ENCODE results near the gene ADORA1. TPM values are rescaled to one million over a fixed set of nuclear protein-coding genes. Genes with fewer than 3 reads are reported as not detected.

The ADORA1 gene
- total RNA-seq, 4 donors from 2014 or later = 1.4 to 4.3 (median 2.6) TPM

GRCh38 chr1:203159844-203160243, 32.3 kb downstream of the ADORA1 start:
- no peak for TF ChIP-seq CTCF (IDR thresholded peaks at IDR 0.05)
- DNase-seq (ENCODE audit: low spot score) (no peak), ATAC-seq (ENCODE audit: low FRiP score) (no peak)

GRCh38 chr1:203161175-203161574, 33.6 kb downstream of the ADORA1 start:
- no peak for DNase-seq (ENCODE audit: low spot score)
- ATAC-seq (ENCODE audit: low FRiP score) = no peak
- TF ChIP-seq CTCF (IDR thresholded peaks at IDR 0.05) = no peak

GRCh38 chr1:203161703-203162102, 34.2 kb downstream of the ADORA1 start:
- TF ChIP-seq CTCF (IDR thresholded peaks at IDR 0.05) = no peak
- DNase-seq (ENCODE audit: low spot score) (no peak), ATAC-seq (ENCODE audit: low FRiP score) (no peak)

GRCh38 chr1:203162403-203162802, 34.9 kb downstream of the ADORA1 start:
- DNase-seq (ENCODE audit: low spot score) (no peak), ATAC-seq (ENCODE audit: low FRiP score) (no peak)
- TF ChIP-seq CTCF (IDR thresholded peaks at IDR 0.05) = no peak

- no peak for TF ChIP-seq CTCF (IDR thresholded peaks at IDR 0.05)
- no peak for DNase-seq (ENCODE audit: low spot score)
- ATAC-seq (ENCODE audit: low FRiP score) = no peak
These were observed 36.5 kb downstream of the ADORA1 start for GRCh38 chr1:203163891-203164635.

GRCh38 chr1:203165101-203165799, 37.7 kb downstream of the ADORA1 start:
- DNase-seq (ENCODE audit: low spot score) (no peak), ATAC-seq (ENCODE audit: low FRiP score) (no peak)
- no peak for TF ChIP-seq CTCF (IDR thresholded peaks at IDR 0.05)

- no peak for TF ChIP-seq CTCF (IDR thresholded peaks at IDR 0.05)
- no peak for ATAC-seq (ENCODE audit: low FRiP score)
- DNase-seq (ENCODE audit: low spot score) = no peak
These were observed 38.3 kb downstream of the ADORA1 start for GRCh38 chr1:203165800-203166161.

Measured in omental fat pad (tissue), 4 donors.